Measurements from ENCODE around the gene ZNF500. TPM values are rescaled to one million over a fixed set of nuclear protein-coding genes. Genes with fewer than 3 reads are reported as not detected.

Gene ZNF500
- total RNA-seq, 1 experiment from 2014 or later = 20.1 TPM

DNA sequence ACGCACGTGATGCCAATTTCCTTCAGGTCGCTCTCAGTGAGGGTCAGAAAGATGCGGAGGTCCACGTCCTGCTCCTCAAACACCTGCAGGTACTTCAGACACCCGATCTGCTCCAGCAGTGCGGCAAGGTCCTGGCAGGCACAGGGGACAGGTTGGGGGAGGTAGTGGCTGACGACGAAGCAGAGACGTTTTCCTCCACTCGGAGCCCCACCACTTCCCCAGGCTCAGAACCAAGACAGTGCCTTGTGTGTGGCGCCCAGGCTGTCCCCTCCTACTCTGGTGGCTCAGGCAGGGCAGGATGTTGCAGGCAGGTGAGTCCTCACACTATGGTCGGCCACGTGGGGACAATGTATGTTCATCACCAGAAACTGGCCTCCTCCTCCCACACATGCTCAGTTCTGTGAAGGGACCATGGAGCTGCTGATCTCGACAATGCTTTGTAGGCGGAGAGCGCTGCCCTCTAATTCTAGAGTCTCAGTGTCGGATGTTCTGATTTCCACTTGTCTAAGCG lies 67.9 kb downstream of the ZNF500 start:
- POLR2A ChIA-PET = interaction anchor here (0.6 kb wide), 1 partner anchor 84 kb away, joined by 3 read pairs; no protein-coding TSS in a partner anchor
- no peak for ATAC-seq

More for the DNA sequence above, 67.9 kb downstream of the ZNF500 start:
- H3K4me2 ChIP-seq (ENCODE audit: low read length) = no peak overlapping the region
- H3K4me1 ChIP-seq (ENCODE audit: control insufficient read depth in 1 of 2, insufficient read depth in 2 of 2, low read length in 2 of 2) = peaks cover 0 to 7% of the 10 kb centered on the region in 2 experiments; a peak in 1 of 4 replicates
- no peaks in the 10 kb centered on the region; the same call in 1 of the 2 replicates for H3K79me2 ChIP-seq (ENCODE audit: insufficient read depth, low read length)
- no peaks in the 10 kb centered on the region for H3K27me3 ChIP-seq (ENCODE audit: insufficient read depth, low read length)
- H2AFZ ChIP-seq (ENCODE audit: low read depth, low read length, poor library complexity, severe bottlenecking) = no peak overlapping the region
- no peak overlapping the region for H3K9ac ChIP-seq (ENCODE audit: low read length)
- intact Hi-C loops (cut with micrococcal nuclease) = no loop called here
- no peaks in the 10 kb centered on the region for H4K20me1 ChIP-seq (ENCODE audit: insufficient read depth)
- RAD21 ChIA-PET (ENCODE audit: low non-redundant PET in 1 of 2, low total read pairs in 2 of 2, uncharacterized antibody in 2 of 2, unreplicated experiment in 2 of 2) = no interaction called here
- H3K4me3 ChIP-seq (replicated peaks in 1 of 2; ENCODE audit: low read depth in 1 of 2, low read length in 2 of 2) = no peak overlapping the region
- TF ChIP-seq SRF (IDR thresholded peaks at IDR 0.05; ENCODE audit: low read depth) (no peak), POLR2AphosphoS5 (IDR thresholded peaks at IDR 0.05; ENCODE audit: low read depth, low read length) (no peak), SP1 (IDR thresholded peaks at IDR 0.05; ENCODE audit: low read depth) (no peak), ZFX (IDR thresholded peaks at IDR 0.05) (no peak), SIN3A (IDR thresholded peaks at IDR 0.05; ENCODE audit: low read depth) (no peak), CBX3 (IDR thresholded peaks at IDR 0.05; ENCODE audit: low read depth) (no peak), CEBPB (IDR thresholded peaks at IDR 0.05; ENCODE audit: low read depth) (no peak), EZH2 (IDR thresholded peaks at IDR 0.05) (no peak), TCF7L2 (IDR thresholded peaks at IDR 0.05; ENCODE audit: borderline replicate concordance, extremely low read depth, insufficient read depth, insufficient read length) (no peak)
- TF ChIP-seq, protein P1, sequence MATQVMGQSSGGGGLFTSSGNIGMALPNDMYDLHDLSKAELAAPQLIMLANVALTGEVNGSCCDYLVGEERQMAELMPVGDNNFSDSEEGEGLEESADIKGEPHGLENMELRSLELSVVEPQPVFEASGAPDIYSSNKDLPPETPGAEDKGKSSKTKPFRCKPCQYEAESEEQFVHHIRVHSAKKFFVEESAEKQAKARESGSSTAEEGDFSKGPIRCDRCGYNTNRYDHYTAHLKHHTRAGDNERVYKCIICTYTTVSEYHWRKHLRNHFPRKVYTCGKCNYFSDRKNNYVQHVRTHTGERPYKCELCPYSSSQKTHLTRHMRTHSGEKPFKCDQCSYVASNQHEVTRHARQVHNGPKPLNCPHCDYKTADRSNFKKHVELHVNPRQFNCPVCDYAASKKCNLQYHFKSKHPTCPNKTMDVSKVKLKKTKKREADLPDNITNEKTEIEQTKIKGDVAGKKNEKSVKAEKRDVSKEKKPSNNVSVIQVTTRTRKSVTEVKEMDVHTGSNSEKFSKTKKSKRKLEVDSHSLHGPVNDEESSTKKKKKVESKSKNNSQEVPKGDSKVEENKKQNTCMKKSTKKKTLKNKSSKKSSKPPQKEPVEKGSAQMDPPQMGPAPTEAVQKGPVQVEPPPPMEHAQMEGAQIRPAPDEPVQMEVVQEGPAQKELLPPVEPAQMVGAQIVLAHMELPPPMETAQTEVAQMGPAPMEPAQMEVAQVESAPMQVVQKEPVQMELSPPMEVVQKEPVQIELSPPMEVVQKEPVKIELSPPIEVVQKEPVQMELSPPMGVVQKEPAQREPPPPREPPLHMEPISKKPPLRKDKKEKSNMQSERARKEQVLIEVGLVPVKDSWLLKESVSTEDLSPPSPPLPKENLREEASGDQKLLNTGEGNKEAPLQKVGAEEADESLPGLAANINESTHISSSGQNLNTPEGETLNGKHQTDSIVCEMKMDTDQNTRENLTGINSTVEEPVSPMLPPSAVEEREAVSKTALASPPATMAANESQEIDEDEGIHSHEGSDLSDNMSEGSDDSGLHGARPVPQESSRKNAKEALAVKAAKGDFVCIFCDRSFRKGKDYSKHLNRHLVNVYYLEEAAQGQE (IDR thresholded peaks at IDR 0.05; ENCODE audit: low read depth) = no peak
- TF ChIP-seq, protein P2, sequence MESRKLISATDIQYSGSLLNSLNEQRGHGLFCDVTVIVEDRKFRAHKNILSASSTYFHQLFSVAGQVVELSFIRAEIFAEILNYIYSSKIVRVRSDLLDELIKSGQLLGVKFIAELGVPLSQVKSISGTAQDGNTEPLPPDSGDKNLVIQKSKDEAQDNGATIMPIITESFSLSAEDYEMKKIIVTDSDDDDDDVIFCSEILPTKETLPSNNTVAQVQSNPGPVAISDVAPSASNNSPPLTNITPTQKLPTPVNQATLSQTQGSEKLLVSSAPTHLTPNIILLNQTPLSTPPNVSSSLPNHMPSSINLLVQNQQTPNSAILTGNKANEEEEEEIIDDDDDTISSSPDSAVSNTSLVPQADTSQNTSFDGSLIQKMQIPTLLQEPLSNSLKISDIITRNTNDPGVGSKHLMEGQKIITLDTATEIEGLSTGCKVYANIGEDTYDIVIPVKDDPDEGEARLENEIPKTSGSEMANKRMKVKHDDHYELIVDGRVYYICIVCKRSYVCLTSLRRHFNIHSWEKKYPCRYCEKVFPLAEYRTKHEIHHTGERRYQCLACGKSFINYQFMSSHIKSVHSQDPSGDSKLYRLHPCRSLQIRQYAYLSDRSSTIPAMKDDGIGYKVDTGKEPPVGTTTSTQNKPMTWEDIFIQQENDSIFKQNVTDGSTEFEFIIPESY (IDR thresholded peaks at IDR 0.05; ENCODE audit: extremely low read depth, insufficient replicate concordance, low read length) = no peak
- no peak for DNase-seq (ENCODE audit: low read depth, low spot score)
- H3K9me3 ChIP-seq (ENCODE audit: control insufficient read depth in 1 of 2, insufficient read depth in 1 of 2, low read depth in 1 of 2, low read length in 2 of 2) = no peaks in the 10 kb centered on the region
- H3K27ac ChIP-seq (ENCODE audit: low read depth, low read length) = no peak overlapping the region
- H3K36me3 ChIP-seq (ENCODE audit: control insufficient read depth in 1 of 2, insufficient read depth in 2 of 2, low read length in 2 of 2) = peaks cover 14 to 15% of the 10 kb centered on the region in 2 experiments; a peak in 3 of 4 replicates
- CTCF ChIA-PET = no interaction called here
- H3K9me2 ChIP-seq (ENCODE audit: insufficient read depth) = no peaks in the 10 kb centered on the region
- BruUV-seq (replicated peaks) = no TSS peak
